Testis (tissue), 3 donors: Measurements from ENCODE around the gene ZBTB17. TPM values are rescaled to one million over a fixed set of nuclear protein-coding genes. Genes with fewer than 3 reads are reported as not detected.
A peak's percentile ranks its signal among the peaks of the same experiment; 100 is the strongest.

ENCODE experiments used
- DNase-seq: peaks from one replicate; pipeline ENCODE4 v3.0.0-alpha.2; 2019
- H3K27ac ChIP-seq, 2 donors: fragments of 200-600 bp; sonication (generic); one replicate each; pipeline ENCODE4 v1.5.1; 2019
- H3K27me3 ChIP-seq: fragments of 200-600 bp; sonication (generic); one replicate; pipeline ENCODE4 v1.5.1; 2019
- H3K36me3 ChIP-seq: fragments of 200-600 bp; sonication (generic); one replicate; pipeline ENCODE4 v1.5.1; 2017; ENCODE audit warnings: low read depth; ENCODE audit errors: missing control alignments
- H3K4me1 ChIP-seq: fragments of 200-600 bp; sonication (generic); one replicate; pipeline ENCODE4 v1.5.1; 2019
- H3K4me3 ChIP-seq, 2 donors: fragments of 200-600 bp; sonication (generic); one replicate each; pipeline ENCODE4 v1.5.1; 2017 to 2019
- H3K9me3 ChIP-seq: fragments of 200-600 bp; sonication (generic); one replicate; pipeline ENCODE4 v1.5.1; 2017
- CTCF ChIP-seq, 3 experiments: fragments of 450-650 bp in 2 of 3; fragments of 200-600 bp in 1 of 3; sonication (generic) in 1 of 3; IDR thresholded peaks; one replicate each; pipeline ENCODE4 v1.5.1; 2016 to 2019; ENCODE audit warnings: antibody characterized with exemption in 3 of 3, mild to moderate bottlenecking in 2 of 3, moderate library complexity in 1 of 3
- POLR2A ChIP-seq: fragments of 450-650 bp; IDR thresholded peaks from one replicate; pipeline ENCODE4 v1.6.1; 2017; ENCODE audit warnings: antibody characterized with exemption, mild to moderate bottlenecking, moderate library complexity
- WGBS, 2 donors: methylation state at CpG; one replicate each; pipeline ENCODE4 v1.1.5; 2018; 5-methylcytosine and 5-hydroxymethylcytosine counted together
- intact Hi-C: fragments of 100-400 bp; cut with DNase I; formaldehyde crosslinking; loops from one replicate; pipeline ENCODE4 v1.15.1; 2023; ENCODE audit warnings: low total_unique reads
- polyA plus RNA-seq: library from polyadenylated mRNA; stranded (reverse); fragments of 350-450 nt; fragmentation: Illumina TruSeq; extraction: RNeasy Lipid Tissue Mini Kit (QIAGEN cat#74804); gene quantifications from one replicate; pipeline ENCODE4 v1.2.3, GENCODE V29; 2014; ENCODE audit warnings: low read depth, low replicate concordance; ENCODE audit not compliant: insufficient read depth
- total RNA-seq, 2 donors: library from RNA; depleted of rRNA; stranded (reverse); fragments of >200 nt; gene quantifications; one replicate each; pipeline ENCODE4 v1.2.3, GENCODE V29; 2016

Gene ZBTB17
- total and polyA plus RNA-seq, 3 donors from 2014 or later, result 53.6 to 65.8 (median 60.2) TPM

- DNase-seq, result no peak
- H3K36me3 ChIP-seq, result no peaks in the 10 kb centered on the region
- H3K4me3 ChIP-seq, result no peak overlapping the region
- no peak for TF ChIP-seq POLR2A
- TF ChIP-seq CTCF (IDR thresholded peaks at IDR 0.05), result peak in 1 of 3 experiments; percentile 13
- peaks cover 21% of the 10 kb centered on the region for H3K4me1 ChIP-seq
- intact Hi-C loops, result no loop called here
- no peak overlapping the region for H3K27ac ChIP-seq
- WGBS, 2 donors, result 74 to 90% methylated on average over 15 of the region's 15 CpGs
- H3K9me3 ChIP-seq, result no peaks in the 10 kb centered on the region
- H3K27me3 ChIP-seq, result no peaks in the 10 kb centered on the region
These were observed 18.4 kb downstream of the ZBTB17 start for GRCh38 chr1:15957221-15958095.

GRCh38 chr1:15956150-15956549 lies 19.8 kb downstream of the ZBTB17 start:
- Histone ChIP-seq H3K4me3 (no peak overlapping the region), H3K4me1 (peaks cover 29% of the 10 kb centered on the region), H3K9me3 (no peaks in the 10 kb centered on the region), H3K27me3 (no peaks in the 10 kb centered on the region), H3K27ac (no peak overlapping the region), H3K36me3 (no peaks in the 10 kb centered on the region)
- TF ChIP-seq CTCF (IDR thresholded peaks at IDR 0.05) (no peak), POLR2A (no peak)
- intact Hi-C loops, result no loop called here
- no peak for DNase-seq

- no peak for DNase-seq
- TF ChIP-seq POLR2A (no peak), CTCF (IDR thresholded peaks at IDR 0.05) (no peak)
- H3K36me3 ChIP-seq, result no peaks in the 10 kb centered on the region
- no peak overlapping the region for H3K27ac ChIP-seq
- no peaks in the 10 kb centered on the region for H3K27me3 ChIP-seq
- intact Hi-C loops, result no loop called here
- no peaks in the 10 kb centered on the region for H3K9me3 ChIP-seq
- peaks cover 35% of the 10 kb centered on the region for H3K4me1 ChIP-seq
- H3K4me3 ChIP-seq, result no peak overlapping the region
- 94 to 97% methylated on average over 2 of the region's 2 CpGs for WGBS, 2 donors
These were observed 20.3 kb downstream of the ZBTB17 start for GRCh38 chr1:15955552-15955951.

GRCh38 chr1:15954316-15954715 lies 21.6 kb downstream of the ZBTB17 start:
- no peaks in the 10 kb centered on the region for H3K9me3 ChIP-seq
- intact Hi-C loops, result no loop called here
- peaks cover 47% of the 10 kb centered on the region for H3K4me1 ChIP-seq
- DNase-seq, result no peak
- H3K4me3 ChIP-seq, result no peak overlapping the region
- TF ChIP-seq CTCF (IDR thresholded peaks at IDR 0.05), result no peak
- TF ChIP-seq POLR2A, result no peak
- 93 to 100% methylated on average over 3 of the region's 3 CpGs for WGBS, 2 donors
- no peaks in the 10 kb centered on the region for H3K36me3 ChIP-seq
- peak overlapping the region in 1 of 2 donors; percentile 95 for H3K27ac ChIP-seq
- H3K27me3 ChIP-seq, result no peaks in the 10 kb centered on the region
